IPS DF 6.9 (cell line): ENCODE results near the gene SYNPO.

Experiments used
- DNase-seq: peaks from one replicate; pipeline ENCODE4 v3.0.0-alpha.2; 2013; ENCODE audit warnings: low read depth, low spot score
- H3K27ac ChIP-seq: one replicate; pipeline ENCODE4 v1.5.1; 2013; ENCODE audit warnings: low read length, control low read depth
- H3K27me3 ChIP-seq: 2 replicates; pipeline ENCODE4 v1.6.1; 2013; ENCODE audit warnings: mild to moderate bottlenecking, low read length; ENCODE audit not compliant: control insufficient read depth, insufficient read depth
- H3K36me3 ChIP-seq: 2 replicates; pipeline ENCODE4 v1.6.1; 2013; ENCODE audit warnings: low read length; ENCODE audit not compliant: control insufficient read depth, insufficient read depth
- H3K4me1 ChIP-seq: 2 replicates; pipeline ENCODE4 v1.6.1; 2013; ENCODE audit warnings: low read length; ENCODE audit not compliant: control insufficient read depth, insufficient read depth
- H3K4me3 ChIP-seq: 2 replicates; pipeline ENCODE4 v1.5.1; 2013; ENCODE audit warnings: mild to moderate bottlenecking, low read length
- H3K9me3 ChIP-seq: 2 replicates; pipeline ENCODE4 v1.6.1; 2013; ENCODE audit warnings: low read length, inconsistent platforms; ENCODE audit not compliant: control insufficient read depth, insufficient read depth
- WGBS: extraction: QIAGEN DNeasy Blood & Tissue Kit; methylation state at CpG from one replicate; pipeline ENCODE4 v1.1.7; 2013; ENCODE audit warnings: mixed read lengths, missing lambda C conversion rate; ENCODE audit not compliant: insufficient read length, insufficient coverage; 5-methylcytosine and 5-hydroxymethylcytosine counted together

The SYNPO gene

DNA sequence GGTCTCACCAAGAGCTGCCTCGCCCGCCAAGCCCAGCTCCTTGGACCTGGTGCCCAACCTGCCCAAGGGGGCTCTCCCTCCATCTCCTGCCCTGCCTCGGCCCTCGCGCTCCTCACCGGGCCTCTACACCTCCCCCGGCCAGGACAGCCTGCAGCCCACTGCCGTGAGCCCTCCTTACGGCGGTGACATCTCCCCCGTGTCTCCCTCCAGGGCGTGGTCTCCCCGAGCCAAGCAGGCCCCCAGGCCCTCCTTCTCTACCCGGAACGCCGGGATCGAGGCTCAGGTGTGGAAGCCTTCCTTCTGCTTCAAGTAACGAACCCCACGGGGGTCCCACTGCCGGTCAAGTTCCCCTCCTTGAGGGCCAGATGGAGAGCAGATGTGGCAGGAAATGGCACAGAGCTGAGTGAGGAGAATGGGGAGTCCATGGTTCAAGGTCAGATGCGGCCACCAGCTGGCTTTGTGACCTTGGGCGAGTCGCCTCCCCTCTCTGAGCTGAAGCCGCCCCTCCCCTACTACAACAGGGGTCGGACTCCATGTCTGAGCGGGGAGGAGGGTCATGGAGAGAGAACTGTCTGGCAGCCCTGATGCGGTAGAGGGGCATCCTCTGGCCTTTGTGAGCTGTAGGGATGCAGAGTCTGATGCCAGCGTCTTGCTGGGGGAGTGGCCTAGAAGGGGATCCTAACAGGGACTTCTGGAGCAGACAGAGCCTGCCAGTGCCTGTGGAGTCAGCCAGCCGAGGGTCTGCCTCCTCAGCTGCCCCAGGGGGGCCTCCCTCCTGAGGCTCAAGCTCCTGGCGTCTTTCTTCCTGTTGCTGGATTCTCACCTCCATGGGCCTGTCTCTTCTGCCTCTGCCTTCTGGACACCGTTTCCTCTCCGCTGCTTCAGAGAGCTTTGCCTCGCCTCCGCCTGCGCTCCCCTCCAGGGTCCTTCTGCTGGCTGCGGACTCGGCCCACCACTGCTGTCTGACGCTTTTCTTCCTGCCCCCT lies 9.9 kb downstream of the SYNPO start:
- WGBS, result no CpG with 5 or more reads among the region's 38 CpGs
- no peak overlapping the region for H3K27ac ChIP-seq
- no peaks in the 10 kb centered on the region for H3K36me3 ChIP-seq
- H3K9me3 ChIP-seq, result no peaks in the 10 kb centered on the region
- no peaks in the 10 kb centered on the region for H3K27me3 ChIP-seq
- DNase-seq, result no peak
- no peak overlapping the region for H3K4me3 ChIP-seq
- peaks cover 2% of the 10 kb centered on the region for H3K4me1 ChIP-seq

DNA sequence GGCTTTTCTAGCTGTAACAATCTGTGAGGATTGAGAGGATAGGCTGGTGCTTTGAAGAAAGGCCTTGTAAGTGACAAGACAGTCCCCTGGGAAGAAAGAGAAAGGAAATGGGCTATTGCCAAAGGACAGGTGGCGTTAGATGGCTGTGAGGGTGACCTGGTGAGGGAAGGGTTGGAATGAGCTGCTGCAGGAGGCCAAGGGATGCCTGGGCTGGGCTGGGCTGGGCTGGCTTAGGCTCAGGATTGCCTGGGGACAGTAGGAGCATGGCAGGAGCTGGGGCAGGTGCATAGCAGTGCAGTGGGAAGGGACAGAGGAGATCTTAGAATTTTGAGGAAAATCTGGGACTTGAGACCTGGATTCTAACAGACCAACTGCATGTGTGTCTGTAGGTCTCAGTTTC lies 10.9 kb downstream of the SYNPO start:
- H3K27ac ChIP-seq, result no peak overlapping the region
- WGBS, result no CpG with 5 or more reads among the region's 1 CpG
- peaks cover 2% of the 10 kb centered on the region for H3K4me1 ChIP-seq
- H3K36me3 ChIP-seq, result no peaks in the 10 kb centered on the region
- H3K27me3 ChIP-seq, result no peaks in the 10 kb centered on the region
- DNase-seq, result no peak
- no peak overlapping the region for H3K4me3 ChIP-seq
- H3K9me3 ChIP-seq, result no peaks in the 10 kb centered on the region

DNA sequence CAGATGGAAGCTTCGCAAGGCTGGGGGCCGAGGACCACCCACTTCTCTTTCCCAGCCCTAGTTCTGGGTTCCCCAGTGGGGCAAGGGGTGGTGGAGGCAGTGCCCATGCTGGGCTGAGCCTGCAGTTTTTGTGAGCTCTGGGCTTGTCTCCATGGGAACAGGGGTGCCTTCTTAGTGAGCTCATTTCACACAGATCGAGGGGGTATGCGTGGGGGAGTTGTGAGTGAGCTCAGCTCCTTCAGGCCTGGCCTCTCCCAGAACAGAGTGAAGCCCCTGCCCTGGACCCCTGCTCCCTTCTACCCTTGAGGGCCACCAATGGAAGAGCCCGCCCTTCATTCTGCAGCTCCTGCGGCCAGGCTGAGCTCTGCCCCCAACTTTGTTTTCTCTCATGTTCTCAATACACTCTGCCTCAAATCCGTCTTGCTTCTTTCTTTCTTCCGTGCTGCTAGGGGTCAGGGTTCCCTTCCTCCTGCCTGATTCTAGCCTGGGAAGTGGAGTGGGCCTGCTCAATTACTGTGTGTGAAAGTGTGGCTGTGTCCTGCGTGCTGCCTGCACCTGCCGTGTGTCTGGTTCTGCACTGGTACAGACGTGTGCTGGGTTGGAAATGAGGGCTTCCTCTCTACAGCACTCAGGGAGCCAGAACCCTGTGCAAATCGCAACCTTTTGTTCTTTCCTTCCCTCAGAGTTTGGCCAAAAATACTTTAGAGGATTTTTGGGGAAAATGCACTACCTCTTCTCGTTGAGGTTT lies 11.6 kb downstream of the SYNPO start:
- H3K36me3 ChIP-seq, result no peaks in the 10 kb centered on the region
- DNase-seq, result no peak

DNA sequence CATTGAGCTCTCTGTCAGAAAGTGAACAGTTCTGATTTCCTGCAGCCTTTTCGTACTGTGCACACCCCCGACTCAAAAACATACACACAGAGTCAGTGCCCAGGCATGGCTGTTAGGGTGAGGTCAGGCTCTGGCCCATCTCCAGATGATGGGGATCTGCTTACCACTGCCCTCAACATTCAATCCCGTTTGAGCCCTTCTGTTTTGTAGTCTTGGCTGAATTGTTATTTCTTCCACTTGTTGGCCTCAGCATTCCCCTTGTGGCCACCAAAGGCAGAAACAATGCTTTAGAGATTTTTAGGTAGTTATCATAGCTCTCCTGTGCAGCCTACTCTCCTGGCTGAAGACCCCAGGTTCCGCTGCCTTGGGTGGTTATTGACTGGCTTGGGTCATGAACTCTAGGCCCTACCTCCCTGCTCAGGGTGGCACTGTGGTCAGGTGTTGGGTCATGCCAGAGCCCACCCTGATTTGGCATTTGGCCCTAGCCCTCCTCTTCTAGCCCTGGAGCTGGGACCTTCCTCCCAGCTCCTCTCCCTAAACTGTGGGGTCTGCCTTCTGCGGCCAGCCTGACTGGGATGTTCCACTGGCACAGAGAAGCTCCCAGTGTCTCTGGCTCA lies 12.8 kb downstream of the SYNPO start:
- peaks cover 3% of the 10 kb centered on the region for H3K4me1 ChIP-seq
- DNase-seq, result no peak
- no peak overlapping the region for H3K27ac ChIP-seq
- H3K9me3 ChIP-seq, result no peaks in the 10 kb centered on the region
- WGBS, result no CpG with 5 or more reads among the region's 5 CpGs
- no peaks in the 10 kb centered on the region for H3K36me3 ChIP-seq
- no peak overlapping the region for H3K4me3 ChIP-seq
- H3K27me3 ChIP-seq, result no peaks in the 10 kb centered on the region

More for the DNA sequence above, 11.6 kb downstream of the SYNPO start:
- Histone ChIP-seq H3K27ac (no peak overlapping the region), H3K4me3 (no peak overlapping the region), H3K9me3 (no peaks in the 10 kb centered on the region), H3K4me1 (peaks cover 2% of the 10 kb centered on the region), H3K27me3 (no peaks in the 10 kb centered on the region)
- no CpG with 5 or more reads among the region's 13 CpGs for WGBS

DNA sequence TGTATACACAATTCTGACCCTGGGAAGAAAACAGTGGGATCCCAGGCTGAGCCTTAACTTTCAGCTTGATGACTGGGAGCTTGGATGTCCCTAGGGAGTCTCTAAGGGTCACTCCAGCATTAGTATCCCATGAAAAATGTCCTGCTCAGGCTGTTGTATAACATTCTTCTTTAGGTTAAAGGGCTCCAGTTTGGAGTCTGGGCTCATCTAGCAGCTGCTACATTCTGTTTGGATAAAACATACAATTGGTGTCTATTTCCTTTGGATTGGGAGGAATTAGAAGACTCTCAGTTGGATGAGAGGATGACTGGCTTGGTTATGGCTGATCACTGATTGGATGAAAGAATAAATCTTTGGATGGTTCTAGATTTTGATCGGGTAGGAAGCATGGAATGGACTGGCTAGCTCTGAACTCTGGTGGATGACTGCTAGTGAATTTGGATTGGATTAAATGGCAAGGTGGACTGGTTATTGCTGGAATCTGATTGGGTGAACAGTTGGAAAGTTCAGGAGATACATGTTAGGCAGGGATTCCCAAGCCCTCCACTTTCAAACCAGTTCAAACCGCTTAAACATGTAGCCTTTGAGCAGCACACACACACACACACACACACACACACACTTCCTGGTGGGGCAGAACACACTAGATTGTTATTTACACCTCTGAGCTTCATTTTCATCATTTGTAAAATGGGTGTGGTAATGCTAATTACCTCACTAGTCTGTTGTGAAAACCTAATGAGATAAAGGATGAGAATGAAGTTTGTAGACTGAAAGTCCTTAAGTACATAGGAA lies 13.5 kb downstream of the SYNPO start:
- Histone ChIP-seq H3K4me1 (peaks cover 3% of the 10 kb centered on the region), H3K36me3 (no peaks in the 10 kb centered on the region), H3K27ac (no peak overlapping the region), H3K9me3 (no peaks in the 10 kb centered on the region), H3K4me3 (no peak overlapping the region), H3K27me3 (no peaks in the 10 kb centered on the region)
- WGBS, result no CpG with 5 or more reads among the region's 2 CpGs
- no peak for DNase-seq

DNA sequence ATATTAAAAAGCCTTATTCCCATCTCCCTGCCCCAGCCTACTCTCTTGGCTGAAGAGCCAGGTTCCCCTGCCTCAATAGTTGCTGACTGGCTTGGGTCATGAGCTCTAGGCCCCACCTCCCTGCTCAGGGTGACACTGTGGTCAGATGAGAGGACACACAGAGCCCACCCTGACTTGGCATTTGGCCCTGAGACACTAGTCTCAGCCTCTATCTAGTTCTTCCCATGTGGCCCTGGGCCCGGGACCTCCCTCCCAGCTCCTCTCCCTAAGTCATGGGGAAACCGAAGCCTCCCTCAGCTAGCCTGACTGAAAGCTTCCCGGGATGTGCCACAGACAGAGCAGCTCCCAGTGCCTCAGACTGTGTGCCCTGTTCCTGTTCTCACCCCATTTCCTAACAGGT lies 14.8 kb downstream of the SYNPO start:
- no peaks in the 10 kb centered on the region for H3K27me3 ChIP-seq
- no peaks in the 10 kb centered on the region for H3K9me3 ChIP-seq
- no peaks in the 10 kb centered on the region for H3K36me3 ChIP-seq
- H3K27ac ChIP-seq, result no peak overlapping the region
- DNase-seq, result no peak
- peaks cover 3% of the 10 kb centered on the region for H3K4me1 ChIP-seq
- WGBS, result no CpG with 5 or more reads among the region's 3 CpGs
- no peak overlapping the region for H3K4me3 ChIP-seq

DNA sequence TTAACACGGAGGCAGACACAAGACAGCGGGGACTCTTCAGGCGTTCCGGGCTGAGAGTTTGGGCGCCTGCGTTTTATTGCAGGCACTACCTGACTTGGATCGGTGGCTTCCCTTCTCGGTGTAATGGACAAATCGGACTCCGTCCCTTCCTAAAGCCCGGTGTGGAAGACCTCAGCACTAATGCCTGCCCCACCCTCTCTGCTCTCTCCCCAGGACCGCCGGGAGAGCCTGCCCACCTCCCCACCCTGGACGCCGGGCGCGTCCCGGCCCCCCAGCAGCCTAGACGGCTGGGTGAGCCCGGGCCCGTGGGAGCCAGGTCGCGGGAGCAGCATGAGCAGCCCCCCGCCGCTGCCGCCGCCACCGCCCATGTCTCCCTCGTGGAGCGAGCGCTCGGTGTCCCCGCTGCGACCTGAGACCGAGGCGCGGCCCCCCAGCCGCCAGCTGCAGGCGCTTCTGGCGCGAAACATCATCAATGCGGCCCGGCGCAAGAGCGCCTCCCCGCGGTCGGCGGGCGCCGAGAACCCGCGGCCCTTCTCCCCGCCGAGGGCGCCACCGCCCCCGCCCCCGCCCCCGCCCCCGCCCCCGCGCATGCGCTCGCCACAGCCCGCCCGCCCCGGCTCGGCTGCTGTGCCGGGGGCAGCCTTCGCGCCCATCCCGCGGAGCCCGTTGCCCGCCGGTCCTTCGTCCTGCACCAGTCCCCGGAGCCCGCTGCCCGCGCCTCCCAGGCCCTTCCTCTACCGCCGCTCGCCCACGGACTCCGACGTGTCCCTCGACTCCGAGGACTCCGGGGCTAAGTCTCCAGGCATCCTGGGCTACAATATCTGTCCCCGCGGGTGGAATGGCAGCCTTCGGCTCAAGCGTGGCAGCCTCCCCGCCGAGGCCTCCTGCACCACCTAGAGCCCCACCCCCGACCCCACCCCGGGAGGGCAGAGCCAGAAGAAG lies 16.0 kb downstream of the SYNPO start:
- Histone ChIP-seq H3K27ac (no peak overlapping the region), H3K9me3 (no peaks in the 10 kb centered on the region), H3K4me3 (peak overlapping the region; percentile 64; the same call in 1 of the 2 replicates), H3K4me1 (peaks cover 5% of the 10 kb centered on the region), H3K27me3 (no peaks in the 10 kb centered on the region), H3K36me3 (no peaks in the 10 kb centered on the region)
- no peak for DNase-seq
- no CpG with 5 or more reads among the region's 99 CpGs for WGBS

DNA sequence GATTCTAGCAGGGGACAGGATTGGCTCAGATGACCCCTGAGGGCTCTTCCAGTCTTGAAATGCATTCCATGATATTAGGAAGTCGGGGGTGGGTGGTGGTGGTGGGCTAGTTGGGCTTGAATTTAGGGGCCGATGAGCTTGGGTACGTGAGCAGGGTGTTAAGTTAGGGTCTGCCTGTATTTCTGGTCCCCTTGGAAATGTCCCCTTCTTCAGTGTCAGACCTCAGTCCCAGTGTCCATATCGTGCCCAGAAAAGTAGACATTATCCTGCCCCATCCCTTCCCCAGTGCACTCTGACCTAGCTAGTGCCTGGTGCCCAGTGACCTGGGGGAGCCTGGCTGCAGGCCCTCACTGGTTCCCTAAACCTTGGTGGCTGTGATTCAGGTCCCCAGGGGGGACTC lies 17.7 kb downstream of the SYNPO start:
- H3K9me3 ChIP-seq, result no peaks in the 10 kb centered on the region
- no CpG with 5 or more reads among the region's 4 CpGs for WGBS
- H3K4me3 ChIP-seq, result no peak overlapping the region
- no peak for DNase-seq
- peaks cover 5% of the 10 kb centered on the region for H3K4me1 ChIP-seq
- H3K36me3 ChIP-seq, result no peaks in the 10 kb centered on the region
- H3K27ac ChIP-seq, result no peak overlapping the region
- no peaks in the 10 kb centered on the region for H3K27me3 ChIP-seq

DNA sequence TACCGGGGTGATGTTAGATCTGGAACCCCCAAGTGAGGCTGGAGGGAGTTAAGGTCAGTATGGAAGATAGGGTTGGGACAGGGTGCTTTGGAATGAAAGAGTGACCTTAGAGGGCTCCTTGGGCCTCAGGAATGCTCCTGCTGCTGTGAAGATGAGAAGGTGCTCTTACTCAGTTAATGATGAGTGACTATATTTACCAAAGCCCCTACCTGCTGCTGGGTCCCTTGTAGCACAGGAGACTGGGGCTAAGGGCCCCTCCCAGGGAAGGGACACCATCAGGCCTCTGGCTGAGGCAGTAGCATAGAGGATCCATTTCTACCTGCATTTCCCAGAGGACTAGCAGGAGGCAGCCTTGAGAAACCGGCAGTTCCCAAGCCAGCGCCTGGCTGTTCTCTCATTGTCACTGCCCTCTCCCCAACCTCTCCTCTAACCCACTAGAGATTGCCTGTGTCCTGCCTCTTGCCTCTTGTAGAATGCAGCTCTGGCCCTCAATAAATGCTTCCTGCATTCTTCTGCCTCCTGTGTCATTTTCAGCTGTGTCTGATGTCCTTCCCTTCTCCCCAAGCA lies 18.3 kb downstream of the SYNPO start:
- H3K36me3 ChIP-seq, result no peaks in the 10 kb centered on the region
- WGBS, result no CpG with 5 or more reads among the region's 3 CpGs
- no peak overlapping the region for H3K27ac ChIP-seq
- no peak overlapping the region for H3K4me3 ChIP-seq
- no peaks in the 10 kb centered on the region for H3K27me3 ChIP-seq
- no peak for DNase-seq
- H3K9me3 ChIP-seq, result no peaks in the 10 kb centered on the region
- H3K4me1 ChIP-seq, result peaks cover 5% of the 10 kb centered on the region
